Endometrial microvascular endothelial cells (primary cell): ENCODE measurements around the gene LRRC8C. TPM values are rescaled to one million over a fixed set of nuclear protein-coding genes. Genes with fewer than 3 reads are reported as not detected.
"Not testable (repeated sequence)": the region's sequence is repeated elsewhere in the genome, so short reads cannot be mapped to it uniquely, and the experiment has no call there.

Experiments
- in situ Hi-C: cut with HindIII; loops from 2 replicates; pipeline ENCODE4 v1.10.0; 2017; ENCODE audit warnings: low sequenced_read_pairs, low pct_unique_long_range_greater_than_20kb; ENCODE audit errors: inconsistent ontology term
- total RNA-seq: library from RNA; depleted of rRNA; stranded (reverse); fragments of >200 nt; gene quantifications from one replicate; pipeline ENCODE4 v1.2.3, GENCODE V29; 2015; ENCODE audit errors: inconsistent ontology term

LRRC8C gene
- total RNA-seq, 1 donor from 2014 or later: 32.2 TPM

DNA sequence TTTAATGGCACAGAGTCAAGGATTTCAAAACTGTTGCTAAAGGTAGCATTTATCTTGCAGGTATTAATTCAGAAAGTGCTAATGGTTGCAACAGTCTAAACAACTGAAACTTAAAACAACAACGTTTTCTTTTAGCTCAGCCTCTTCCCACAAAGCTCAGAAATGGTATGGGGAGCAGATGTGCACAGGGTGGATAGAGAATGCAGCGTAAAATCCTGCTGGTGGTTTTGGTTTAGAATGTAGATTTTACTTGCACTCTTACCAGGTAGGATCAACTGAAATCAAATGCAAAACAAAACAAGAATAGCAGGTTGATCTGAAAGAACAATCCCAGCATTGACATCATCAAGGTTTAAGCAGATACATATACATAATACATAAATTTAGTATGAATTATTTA, 3.8 kb upstream of the LRRC8C start:
- in situ Hi-C loops: no loop called here

- in situ Hi-C loops: not testable (repeated sequence)
These were observed 3.3 kb upstream of the LRRC8C start for GRCh38 chr1:89629600-89629999.

GRCh38 chr1:89630048-89630447, 2.9 kb upstream of the LRRC8C start:
- in situ Hi-C loops: no loop called here

GRCh38 chr1:89631816-89632656, 884 bp upstream of the LRRC8C start:
- in situ Hi-C loops: no loop called here

DNA sequence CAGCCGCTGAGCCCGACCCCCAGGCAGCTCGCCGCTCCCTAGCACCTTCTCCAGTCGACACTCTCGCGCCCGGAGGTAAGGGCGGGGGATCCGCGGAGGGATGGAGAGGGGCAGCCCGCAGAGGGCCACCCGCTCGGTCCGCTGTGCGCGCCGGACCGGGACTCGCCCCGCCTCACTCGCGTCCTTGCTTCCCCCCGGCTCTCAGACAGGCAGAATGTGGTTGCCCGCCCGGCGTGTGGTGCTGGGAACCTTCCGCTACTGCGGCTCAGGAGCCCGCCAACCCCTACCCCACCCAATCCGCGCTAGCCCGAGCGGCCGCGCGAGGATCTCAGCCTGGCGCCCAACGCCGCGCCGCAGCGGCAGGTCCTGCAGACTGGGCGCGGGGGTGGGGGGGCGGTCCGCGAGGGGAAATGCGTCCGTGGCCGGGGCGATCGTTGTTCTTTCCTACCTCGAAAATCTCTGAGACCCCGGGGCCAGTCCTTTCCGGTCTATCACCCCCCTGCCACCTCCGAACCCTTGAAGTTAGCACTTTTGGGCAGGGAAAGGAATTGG, 404 bp downstream of the LRRC8C start:
- in situ Hi-C loops: no loop called here

DNA sequence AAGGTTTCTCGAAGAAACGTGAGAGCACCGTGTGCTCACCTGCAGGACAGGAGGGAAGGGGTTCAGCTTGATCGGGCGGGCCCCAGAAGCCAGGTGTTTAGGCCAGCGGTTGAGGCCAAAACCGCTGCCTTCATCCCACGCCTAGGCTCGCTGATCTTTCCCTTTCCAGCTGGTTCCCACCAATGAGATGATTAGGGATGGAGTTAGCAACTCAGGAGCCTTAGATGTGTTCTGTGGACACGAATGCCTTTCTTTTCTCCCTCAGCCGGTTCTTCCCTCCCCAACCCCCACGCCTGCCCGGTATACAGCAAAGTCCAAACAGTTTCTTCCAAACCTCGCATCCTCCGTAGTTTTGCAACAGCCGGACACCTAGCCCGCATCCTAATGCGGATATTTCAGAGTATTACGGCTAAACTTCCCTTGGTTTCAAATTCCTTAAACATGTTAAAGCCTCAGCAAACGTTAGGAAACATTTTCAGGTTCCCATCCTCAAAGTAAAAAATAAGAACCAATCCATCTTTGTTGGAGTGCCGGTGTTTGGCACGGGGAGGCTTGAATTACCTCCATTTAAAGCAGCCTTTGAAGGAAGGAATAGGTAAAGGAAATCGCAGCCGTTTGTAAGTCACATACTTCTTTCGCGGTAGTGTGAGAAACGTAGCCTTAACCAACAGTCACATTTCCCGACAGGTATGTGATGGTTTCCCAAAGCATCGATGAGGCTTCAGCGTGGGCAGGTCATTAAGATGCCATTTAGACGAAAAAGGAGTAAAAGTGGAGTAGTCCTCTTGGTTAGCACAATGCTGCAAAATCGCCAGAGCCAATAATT, 1.1 kb downstream of the LRRC8C start:
- in situ Hi-C loops: no loop called here

DNA sequence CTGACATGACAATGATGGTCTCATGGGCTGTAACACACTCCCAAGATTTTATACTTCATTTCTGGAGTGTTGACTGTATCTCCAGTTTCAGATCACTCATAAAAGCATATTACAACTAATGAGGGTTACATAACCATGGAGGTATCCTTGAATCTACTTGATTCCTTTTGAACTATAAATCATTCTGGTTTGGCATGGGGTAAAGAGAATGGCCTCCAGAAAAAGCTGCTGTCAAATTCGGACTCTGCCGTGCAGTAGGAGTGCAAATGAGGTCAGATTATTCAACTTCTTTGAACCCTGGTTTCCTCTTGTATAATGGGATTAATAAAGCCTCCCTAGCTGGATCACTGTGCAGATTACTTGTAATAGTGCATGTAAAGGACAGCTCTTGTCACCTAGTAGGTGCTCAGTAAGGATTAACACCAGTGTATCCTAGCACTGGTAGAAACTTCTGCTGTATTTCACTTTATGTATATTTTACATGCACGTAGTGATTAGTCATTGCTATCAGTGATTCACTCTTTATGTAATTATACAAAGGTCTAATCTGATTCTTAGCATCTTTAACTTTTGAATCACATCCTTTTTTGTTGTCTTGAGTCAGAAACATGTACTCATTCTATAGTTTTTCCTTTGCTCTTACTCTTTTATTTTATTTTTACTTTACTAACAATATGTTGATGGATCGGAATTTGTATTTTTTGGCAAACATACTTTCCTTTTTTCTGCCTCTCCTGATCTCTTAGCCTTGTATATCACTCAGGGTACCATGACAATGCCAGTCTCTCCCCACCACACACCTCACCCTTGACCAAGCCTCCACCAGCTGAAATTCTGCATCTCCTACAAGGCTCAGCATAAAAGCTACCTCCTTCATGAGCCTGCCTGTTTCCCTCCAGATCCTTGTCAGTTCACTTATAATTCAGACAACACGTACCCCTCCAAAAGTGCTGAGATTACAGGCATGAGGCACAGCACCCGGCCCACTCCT, 3.2 kb downstream of the LRRC8C start:
- in situ Hi-C loops: no loop called here

GRCh38 chr1:89637496-89637895, 4.6 kb downstream of the LRRC8C start:
- in situ Hi-C loops: no loop called here

DNA sequence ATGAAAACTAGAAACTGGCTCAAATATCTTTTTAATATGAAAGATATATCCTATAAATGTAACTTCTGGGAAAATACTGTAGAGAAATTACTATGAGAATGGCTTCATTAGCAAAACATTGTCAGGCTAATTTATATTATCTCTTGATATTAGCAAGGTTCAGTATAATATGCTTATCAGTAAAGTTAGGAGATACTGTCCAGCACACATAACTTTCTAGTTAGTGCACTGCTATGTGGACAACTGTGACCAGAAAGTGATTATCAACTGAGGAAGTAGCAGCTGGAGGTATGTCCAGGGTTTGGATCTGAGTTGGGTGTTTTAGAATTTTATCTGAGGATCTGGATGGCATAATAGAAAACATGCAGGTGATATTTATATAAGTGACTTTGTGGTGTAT, 7.5 kb downstream of the LRRC8C start:
- in situ Hi-C loops: no loop called here

DNA sequence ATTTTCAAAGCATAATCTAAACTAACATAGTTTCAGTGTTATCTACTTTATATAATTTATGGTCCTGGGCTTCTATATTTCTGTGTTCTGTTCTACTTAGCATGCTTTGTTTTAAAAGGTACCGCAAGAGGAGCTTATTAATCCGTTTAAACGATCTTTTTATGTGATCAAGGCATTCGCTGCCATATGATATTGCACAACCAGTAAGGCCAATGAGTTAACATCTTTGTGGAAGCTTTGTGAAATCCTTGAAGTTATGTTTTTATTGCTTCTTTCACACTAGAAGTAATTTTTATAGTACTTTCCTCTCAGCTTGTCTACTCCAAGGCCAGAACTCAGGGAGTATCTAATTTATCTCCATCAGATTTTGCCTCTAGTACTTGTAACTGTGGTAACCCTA, 8.9 kb downstream of the LRRC8C start:
- in situ Hi-C loops: no loop called here

DNA sequence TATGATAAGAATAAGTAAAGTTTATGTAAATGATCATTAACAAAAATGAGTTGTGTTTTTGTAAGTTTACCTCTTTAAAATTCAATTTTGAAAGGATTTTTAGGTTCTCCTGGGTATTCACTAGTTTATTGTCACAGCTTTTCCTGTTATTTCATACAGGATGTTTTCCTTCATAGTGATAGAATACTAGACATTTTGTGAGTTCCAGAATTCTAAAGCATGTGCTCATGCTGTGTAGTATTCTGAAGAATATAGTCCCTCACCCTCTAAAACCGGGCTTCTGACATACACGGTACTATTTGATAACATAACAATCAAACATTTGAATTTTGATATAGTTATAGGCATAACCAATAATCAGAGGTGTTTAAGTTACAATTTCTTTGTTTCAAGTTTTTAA, 10.7 kb downstream of the LRRC8C start:
- in situ Hi-C loops: no loop called here

DNA sequence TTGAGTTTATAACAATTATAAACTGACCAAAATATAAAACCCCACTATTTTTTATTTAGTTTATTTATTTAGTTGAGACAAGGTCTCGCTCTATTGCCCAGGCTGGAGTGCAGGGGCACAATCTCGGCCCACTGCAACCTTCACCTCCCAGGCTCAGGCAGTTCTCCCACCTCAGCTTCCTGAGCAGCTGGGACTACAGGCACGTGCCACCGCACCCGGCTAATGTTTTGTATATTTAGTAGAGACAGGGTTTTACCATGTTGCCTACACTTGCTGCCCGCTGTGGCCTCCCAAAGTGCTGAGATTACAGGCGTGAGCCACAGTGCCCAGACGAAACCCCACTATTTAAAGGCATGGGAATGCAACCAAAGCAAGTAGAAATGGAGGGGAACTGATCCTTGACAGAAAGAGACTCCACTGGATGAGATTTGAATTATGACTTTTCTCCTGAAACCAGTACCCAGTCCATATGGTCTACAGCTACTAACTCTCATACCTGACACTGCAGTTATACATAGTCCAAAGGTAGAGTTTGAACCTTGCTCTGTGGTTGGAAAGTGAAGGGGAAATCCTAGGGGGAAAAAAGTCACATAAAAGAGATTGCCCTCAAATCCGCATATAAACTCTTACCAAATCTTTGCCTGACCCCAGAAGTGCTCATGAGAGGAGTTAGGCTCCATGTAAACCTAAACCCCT, 11.3 kb downstream of the LRRC8C start:
- in situ Hi-C loops: no loop called here

DNA sequence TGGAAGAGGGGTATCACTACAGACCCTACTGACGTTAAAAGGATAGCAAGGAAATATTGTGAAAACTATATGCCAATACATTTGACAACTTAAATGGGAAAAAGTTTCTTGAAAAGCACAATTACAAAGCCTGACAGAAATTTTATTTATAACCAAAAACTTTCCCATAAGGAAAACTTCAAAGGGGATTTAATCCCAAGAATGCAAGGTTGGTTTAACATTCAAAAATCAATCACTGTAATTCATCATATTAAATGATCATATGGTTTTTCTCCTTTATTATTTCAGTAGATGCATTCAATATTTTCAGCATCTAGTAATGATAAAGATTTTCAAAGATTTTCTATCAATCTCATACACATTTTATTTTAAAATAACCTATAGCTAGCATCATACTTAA, 13.3 kb downstream of the LRRC8C start:
- in situ Hi-C loops: no loop called here

DNA sequence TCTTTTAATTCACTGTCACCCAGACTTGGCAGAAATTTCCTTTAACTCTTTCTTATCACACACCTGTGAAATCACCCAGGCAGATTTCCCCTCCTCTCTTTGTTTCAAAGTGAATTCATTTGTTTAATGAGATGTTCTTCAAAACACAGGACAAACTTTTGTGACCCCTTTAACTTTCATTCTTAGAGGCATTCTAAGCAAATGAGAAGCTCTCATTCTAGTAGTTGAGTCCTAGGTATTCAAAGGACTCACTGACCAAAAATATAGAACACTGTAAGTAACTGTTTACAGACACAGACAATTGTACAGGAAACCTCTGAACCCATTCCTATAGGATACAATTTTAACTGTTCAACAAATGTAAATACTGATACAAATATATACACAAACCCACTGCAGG, 16.9 kb downstream of the LRRC8C start:
- in situ Hi-C loops: loop anchor here (5.0 kb wide), 1 partner anchor 78 kb away; no protein-coding TSS in a partner anchor

DNA sequence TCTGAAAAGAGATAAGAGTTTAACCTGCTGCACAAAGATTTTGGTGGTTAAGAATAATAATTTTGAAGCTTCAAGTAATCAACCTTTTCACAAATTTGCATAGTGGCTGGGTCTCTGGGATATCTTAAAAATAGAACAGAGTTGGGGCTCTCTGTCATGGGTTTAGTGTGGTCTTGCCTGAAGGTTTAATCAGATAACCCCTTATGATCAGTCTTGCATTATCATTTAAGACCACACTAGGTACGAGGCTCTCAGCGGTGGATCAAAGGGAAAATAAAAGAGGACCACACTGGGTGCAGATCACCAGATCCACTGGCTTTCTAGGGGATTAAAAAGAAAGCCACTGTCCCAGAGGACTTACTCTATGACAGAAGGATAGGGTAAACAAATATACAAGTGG, 19.5 kb downstream of the LRRC8C start:
- in situ Hi-C loops: loop anchor here (5.0 kb wide), 1 partner anchor 75 kb away; no protein-coding TSS in a partner anchor

GRCh38 chr1:89657886-89658285, 25.0 kb downstream of the LRRC8C start:
- in situ Hi-C loops: no loop called here

GRCh38 chr1:89659322-89660081, 26.6 kb downstream of the LRRC8C start:
- in situ Hi-C loops: no loop called here
